ENCODE results near the gene CCL26.

DNA sequence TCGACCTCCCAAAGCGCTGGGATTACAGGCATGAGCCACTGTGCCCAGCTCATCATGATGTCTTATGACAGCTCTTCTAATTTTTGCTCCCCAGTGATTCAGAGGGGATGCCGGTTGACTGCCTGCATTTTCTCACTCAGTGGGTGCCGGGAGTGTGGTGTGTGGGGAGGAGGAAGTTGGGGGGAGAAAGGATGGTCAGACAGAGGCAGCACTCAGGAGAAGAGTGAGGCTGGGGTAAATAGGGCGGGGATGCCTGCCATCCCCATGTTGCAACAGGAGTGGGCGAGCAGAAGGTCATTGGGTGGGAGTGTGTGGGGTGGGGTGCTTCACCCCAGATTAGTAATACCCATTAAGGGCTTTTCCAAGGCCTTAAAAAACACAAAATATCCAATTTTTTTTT lies 45.1 kb upstream of the CCL26 start:
- TF ChIP-seq POLR2A (IDR thresholded peaks at IDR 0.05) = no peak
- TF ChIP-seq, protein P1, sequence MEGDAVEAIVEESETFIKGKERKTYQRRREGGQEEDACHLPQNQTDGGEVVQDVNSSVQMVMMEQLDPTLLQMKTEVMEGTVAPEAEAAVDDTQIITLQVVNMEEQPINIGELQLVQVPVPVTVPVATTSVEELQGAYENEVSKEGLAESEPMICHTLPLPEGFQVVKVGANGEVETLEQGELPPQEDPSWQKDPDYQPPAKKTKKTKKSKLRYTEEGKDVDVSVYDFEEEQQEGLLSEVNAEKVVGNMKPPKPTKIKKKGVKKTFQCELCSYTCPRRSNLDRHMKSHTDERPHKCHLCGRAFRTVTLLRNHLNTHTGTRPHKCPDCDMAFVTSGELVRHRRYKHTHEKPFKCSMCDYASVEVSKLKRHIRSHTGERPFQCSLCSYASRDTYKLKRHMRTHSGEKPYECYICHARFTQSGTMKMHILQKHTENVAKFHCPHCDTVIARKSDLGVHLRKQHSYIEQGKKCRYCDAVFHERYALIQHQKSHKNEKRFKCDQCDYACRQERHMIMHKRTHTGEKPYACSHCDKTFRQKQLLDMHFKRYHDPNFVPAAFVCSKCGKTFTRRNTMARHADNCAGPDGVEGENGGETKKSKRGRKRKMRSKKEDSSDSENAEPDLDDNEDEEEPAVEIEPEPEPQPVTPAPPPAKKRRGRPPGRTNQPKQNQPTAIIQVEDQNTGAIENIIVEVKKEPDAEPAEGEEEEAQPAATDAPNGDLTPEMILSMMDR (IDR thresholded peaks at IDR 0.05 in 4 of 5, conservative IDR thresholded peaks at IDR 0.05 in 1 of 5) = no peak
